Endothelial cell (in vitro differentiated cells): ENCODE measurements around the gene KYNU. TPM values are rescaled to one million over a fixed set of nuclear protein-coding genes. Genes with fewer than 3 reads are reported as not detected.

Experiments used
- DNase-seq: peaks from one replicate; pipeline ENCODE4 v3.0.0; 2021; ENCODE audit warnings: low spot score
- H3K27ac Mint-ChIP-seq: one replicate; pipeline ENCODE4 v1.8.0; 2021; ENCODE audit warnings: mixed read lengths, inconsistent platforms; ENCODE audit not compliant: unreplicated experiment
- H3K27me3 Mint-ChIP-seq: one replicate; pipeline ENCODE4 v1.8.0; 2021; ENCODE audit warnings: mild to moderate bottlenecking, moderate library complexity, mixed read lengths, inconsistent platforms; ENCODE audit not compliant: unreplicated experiment
- H3K36me3 Mint-ChIP-seq: one replicate; pipeline ENCODE4 v1.8.0; 2021; ENCODE audit warnings: mild to moderate bottlenecking, low read depth, mixed read lengths, inconsistent platforms; ENCODE audit not compliant: unreplicated experiment
- H3K4me1 Mint-ChIP-seq: one replicate; pipeline ENCODE4 v1.8.0; 2021; ENCODE audit warnings: mild to moderate bottlenecking, mixed read lengths, inconsistent platforms; ENCODE audit not compliant: unreplicated experiment
- H3K4me3 Mint-ChIP-seq: one replicate; pipeline ENCODE4 v1.8.0; 2021; ENCODE audit warnings: mild to moderate bottlenecking, mixed read lengths, inconsistent platforms; ENCODE audit not compliant: unreplicated experiment
- H3K9me3 Mint-ChIP-seq: one replicate; pipeline ENCODE4 v1.8.0; 2021; ENCODE audit warnings: mixed read lengths, inconsistent platforms; ENCODE audit not compliant: unreplicated experiment
- total RNA-seq: library from RNA; stranded (reverse); fragmentation: NEBNext Ultra II Directional; extraction: Animal tissue kit (Norgen Biotek cat#: 25700); gene quantifications from one replicate; pipeline ENCODE4 v1.2.1, GENCODE V29; 2021; ENCODE audit not compliant: unreplicated experiment
- TF ChIP-seq, protein P1 (sequence below): fragments of 200-600 bp; sonication (generic); IDR thresholded peaks from one replicate; pipeline ENCODE4 v1.5.0; 2021; ENCODE audit warnings: antibody characterized with exemption; ENCODE audit not compliant: unreplicated experiment

KYNU gene
- total RNA-seq, 1 donor from 2014 or later = not detected

DNA sequence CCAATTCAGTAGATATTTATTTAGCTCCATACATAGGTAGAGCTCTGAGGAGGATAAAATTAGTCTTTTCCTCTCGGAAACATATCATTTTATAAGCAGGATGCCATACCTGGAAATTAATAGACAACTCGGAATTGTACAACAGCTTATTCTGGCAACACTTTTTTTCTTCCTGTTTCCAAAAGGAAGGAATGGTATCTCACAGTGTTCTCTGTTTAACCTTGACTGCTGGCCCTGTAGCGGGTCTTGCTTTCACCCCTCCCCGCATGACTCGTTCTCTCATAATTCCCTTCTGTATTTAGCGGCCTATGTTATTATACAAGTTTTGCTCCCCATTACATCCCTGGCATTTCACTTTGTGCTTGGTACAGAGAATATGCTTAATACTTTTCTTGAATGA is 2.5 kb upstream of the KYNU start:
- peaks cover 6% of the 10 kb centered on the region for H3K4me1 Mint-ChIP-seq
- no peak overlapping the region for H3K4me3 Mint-ChIP-seq
- H3K9me3 Mint-ChIP-seq = no peaks in the 10 kb centered on the region
- no peaks in the 10 kb centered on the region for H3K27me3 Mint-ChIP-seq
- TF ChIP-seq, protein P1, sequence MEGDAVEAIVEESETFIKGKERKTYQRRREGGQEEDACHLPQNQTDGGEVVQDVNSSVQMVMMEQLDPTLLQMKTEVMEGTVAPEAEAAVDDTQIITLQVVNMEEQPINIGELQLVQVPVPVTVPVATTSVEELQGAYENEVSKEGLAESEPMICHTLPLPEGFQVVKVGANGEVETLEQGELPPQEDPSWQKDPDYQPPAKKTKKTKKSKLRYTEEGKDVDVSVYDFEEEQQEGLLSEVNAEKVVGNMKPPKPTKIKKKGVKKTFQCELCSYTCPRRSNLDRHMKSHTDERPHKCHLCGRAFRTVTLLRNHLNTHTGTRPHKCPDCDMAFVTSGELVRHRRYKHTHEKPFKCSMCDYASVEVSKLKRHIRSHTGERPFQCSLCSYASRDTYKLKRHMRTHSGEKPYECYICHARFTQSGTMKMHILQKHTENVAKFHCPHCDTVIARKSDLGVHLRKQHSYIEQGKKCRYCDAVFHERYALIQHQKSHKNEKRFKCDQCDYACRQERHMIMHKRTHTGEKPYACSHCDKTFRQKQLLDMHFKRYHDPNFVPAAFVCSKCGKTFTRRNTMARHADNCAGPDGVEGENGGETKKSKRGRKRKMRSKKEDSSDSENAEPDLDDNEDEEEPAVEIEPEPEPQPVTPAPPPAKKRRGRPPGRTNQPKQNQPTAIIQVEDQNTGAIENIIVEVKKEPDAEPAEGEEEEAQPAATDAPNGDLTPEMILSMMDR = no peak
- H3K36me3 Mint-ChIP-seq = no peaks in the 10 kb centered on the region
- DNase-seq = no peak
- H3K27ac Mint-ChIP-seq = no peak overlapping the region

DNA sequence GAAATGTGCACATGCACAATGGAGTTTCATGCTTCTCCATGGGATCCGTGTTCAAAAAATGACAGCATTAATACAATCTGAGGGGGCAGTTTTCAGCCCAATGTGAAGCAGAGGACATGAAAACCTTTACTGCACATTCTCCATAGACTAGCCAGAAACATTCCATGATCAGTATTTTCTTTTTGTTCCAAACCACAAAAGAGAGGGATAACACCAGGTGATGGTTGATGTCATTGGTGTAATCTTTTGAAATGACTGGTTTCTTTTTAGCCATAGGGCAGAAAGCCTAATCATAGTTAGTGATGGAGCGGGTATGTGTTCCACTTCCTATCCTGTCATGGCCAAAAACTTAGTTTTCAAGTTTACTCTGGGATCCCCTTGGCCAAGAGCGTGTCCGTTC is 1.8 kb upstream of the KYNU start:
- TF ChIP-seq, protein P1 = no peak
- Mint-ChIP-seq H3K9me3 (no peaks in the 10 kb centered on the region), H3K27me3 (no peaks in the 10 kb centered on the region), H3K27ac (no peak overlapping the region), H3K4me1 (peaks cover 6% of the 10 kb centered on the region), H3K36me3 (no peaks in the 10 kb centered on the region), H3K4me3 (no peak overlapping the region)
- no peak for DNase-seq

DNA sequence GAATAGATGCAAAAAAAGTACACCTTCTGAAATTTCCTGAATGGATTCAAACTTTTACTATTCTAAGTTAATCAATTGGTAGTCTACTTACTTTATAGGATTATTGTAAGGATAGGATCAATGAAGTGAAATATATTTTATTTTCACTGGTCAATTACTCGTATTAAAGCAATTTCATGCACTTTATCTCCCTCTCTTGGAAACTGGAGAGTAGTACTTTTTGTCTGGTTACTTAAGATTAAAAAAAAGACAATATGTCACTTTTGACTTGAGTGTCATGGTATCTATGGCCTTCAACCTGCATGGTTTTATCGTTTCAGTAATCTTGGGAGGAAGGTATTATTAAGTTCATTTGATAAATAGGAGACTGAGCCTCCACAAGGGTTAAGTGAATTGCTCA is 1.0 kb upstream of the KYNU start:
- H3K9me3 Mint-ChIP-seq = no peaks in the 10 kb centered on the region
- TF ChIP-seq, protein P1 = no peak

DNA sequence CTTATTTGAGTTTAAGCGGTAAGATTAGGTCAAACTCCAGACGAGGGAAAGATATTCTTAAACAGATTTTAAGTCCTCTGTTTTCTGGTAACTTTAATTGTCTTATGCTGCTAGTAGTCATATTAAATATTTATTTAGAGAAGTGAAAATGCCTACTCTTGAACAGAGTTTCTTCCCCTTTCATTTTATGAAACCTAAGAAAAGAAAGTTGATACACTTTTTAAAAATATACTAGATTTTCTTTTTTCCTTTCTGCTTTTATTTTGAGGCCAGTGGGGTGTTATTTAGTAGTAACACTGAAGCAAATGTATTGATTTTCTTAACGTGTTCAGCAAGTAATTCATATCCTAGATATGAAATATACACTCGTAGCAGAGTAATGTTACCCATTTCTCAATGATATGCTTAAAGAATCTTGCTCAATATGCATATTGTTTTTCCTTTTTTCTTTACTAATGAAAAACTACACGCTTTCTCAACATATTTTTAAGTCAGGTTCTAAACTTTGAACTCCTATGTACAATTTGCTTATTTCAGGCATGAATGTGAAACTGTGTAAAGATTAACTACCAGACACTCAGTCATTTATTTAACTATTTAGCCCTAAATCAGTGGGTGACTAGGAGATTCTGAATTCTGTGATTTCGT is 691 bp downstream of the KYNU start:
- H3K4me1 Mint-ChIP-seq = peaks cover 6% of the 10 kb centered on the region
- no peaks in the 10 kb centered on the region for H3K36me3 Mint-ChIP-seq
- TF ChIP-seq, protein P1 = no peak
- H3K9me3 Mint-ChIP-seq = no peaks in the 10 kb centered on the region
- H3K27ac Mint-ChIP-seq = no peak overlapping the region
- no peaks in the 10 kb centered on the region for H3K27me3 Mint-ChIP-seq
- DNase-seq = no peak
- no peak overlapping the region for H3K4me3 Mint-ChIP-seq

More for the DNA sequence above, 1.0 kb upstream of the KYNU start:
- H3K4me1 Mint-ChIP-seq = peaks cover 6% of the 10 kb centered on the region
- no peak overlapping the region for H3K4me3 Mint-ChIP-seq
- H3K36me3 Mint-ChIP-seq = no peaks in the 10 kb centered on the region
- H3K27me3 Mint-ChIP-seq = no peaks in the 10 kb centered on the region
- no peak overlapping the region for H3K27ac Mint-ChIP-seq
- DNase-seq = no peak

DNA sequence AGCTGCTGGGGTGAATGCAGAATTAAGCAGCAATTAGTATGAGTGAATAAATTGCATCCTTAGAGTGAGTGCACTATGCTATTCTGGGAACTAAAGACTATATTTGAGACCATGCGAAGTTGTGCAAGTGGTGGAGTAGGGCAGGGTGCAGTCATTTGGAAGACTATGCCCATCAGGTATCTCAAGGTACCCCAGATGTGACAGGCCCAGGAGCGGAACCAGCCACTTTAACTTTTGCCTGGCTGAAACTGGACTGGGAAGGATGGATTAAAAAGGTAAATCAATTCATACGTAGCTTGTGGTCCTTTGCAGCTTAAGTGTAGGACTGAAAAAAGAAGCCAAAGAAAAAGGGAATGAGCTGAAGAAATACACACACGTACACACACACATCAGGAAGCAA is 1.7 kb downstream of the KYNU start:
- H3K36me3 Mint-ChIP-seq = no peaks in the 10 kb centered on the region
- TF ChIP-seq, protein P1 = no peak
- no peak for DNase-seq
- no peaks in the 10 kb centered on the region for H3K27me3 Mint-ChIP-seq
- H3K4me3 Mint-ChIP-seq = no peak overlapping the region
- no peak overlapping the region for H3K27ac Mint-ChIP-seq
- H3K4me1 Mint-ChIP-seq = peaks cover 2% of the 10 kb centered on the region
- H3K9me3 Mint-ChIP-seq = no peaks in the 10 kb centered on the region
